ENCODE measurements around the gene TXNRD1.

- TF ChIP-seq CTCF (IDR thresholded peaks at IDR 0.05; ENCODE audit: insufficient read depth, low read depth, low read length) (no peak), EZH2 (IDR thresholded peaks at IDR 0.05; ENCODE audit: insufficient read depth, low read length) (no peak)
These were observed 1.6 kb upstream of the TXNRD1 start for GRCh38 chr12:104213952-104214351.

Data from astrocyte (in vitro differentiated cells and primary cell).